AG10803 (cell line): ENCODE results near the gene TMEM184B.

Source experiments
- DNase-seq: peaks from one replicate; pipeline ENCODE4 v3.0.0; 2010; ENCODE audit warnings: low read depth
- H3K4me3 ChIP-seq: 2 replicates; pipeline ENCODE4 v1.5.1; 2011; ENCODE audit warnings: mild to moderate bottlenecking, low read length, control low read depth
- TF ChIP-seq, protein P1 (sequence below): conservative IDR thresholded peaks from 2 replicates; pipeline ENCODE4 v1.5.1; 2011; ENCODE audit warnings: mild to moderate bottlenecking, low read length, control low read depth, inconsistent platforms

TMEM184B gene

DNA sequence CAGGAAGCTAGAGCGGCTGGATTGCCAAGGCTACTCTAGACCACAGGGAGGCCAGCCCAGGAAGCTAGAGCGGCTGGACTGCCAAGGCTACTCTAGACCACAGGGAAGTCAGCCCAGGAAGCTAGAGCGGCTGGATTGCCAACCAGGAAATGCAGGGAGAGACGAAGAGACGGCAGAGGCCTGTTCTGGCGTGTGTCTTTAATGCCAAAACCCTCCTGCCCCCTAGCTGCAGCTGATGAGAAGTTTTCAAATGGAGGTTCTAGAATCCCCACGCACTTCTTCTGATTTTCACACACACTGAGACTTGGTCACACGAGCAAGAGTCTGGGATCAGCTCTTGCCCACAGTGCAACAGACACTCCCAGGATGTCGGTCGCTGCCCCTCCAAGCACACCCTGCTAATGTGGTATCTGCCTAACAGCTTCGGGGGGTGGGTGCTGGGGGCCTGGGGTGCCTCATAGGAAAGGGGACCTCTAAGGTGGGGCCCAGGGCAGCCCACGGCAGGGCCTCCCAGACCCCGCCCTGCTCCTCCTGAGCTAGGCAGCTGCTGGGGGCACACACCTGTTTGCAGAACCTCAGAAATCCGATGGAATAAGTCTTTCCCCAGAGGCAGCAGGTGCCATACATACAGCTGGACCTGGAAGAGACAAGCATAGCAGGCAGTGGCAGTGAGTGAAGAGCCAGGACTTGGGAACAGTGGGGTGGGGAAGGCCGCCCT, 42.5 kb downstream of the TMEM184B start:
- peak; percentile 68 for DNase-seq
- H3K4me3 ChIP-seq, result no peak overlapping the region
- TF ChIP-seq, protein P1, sequence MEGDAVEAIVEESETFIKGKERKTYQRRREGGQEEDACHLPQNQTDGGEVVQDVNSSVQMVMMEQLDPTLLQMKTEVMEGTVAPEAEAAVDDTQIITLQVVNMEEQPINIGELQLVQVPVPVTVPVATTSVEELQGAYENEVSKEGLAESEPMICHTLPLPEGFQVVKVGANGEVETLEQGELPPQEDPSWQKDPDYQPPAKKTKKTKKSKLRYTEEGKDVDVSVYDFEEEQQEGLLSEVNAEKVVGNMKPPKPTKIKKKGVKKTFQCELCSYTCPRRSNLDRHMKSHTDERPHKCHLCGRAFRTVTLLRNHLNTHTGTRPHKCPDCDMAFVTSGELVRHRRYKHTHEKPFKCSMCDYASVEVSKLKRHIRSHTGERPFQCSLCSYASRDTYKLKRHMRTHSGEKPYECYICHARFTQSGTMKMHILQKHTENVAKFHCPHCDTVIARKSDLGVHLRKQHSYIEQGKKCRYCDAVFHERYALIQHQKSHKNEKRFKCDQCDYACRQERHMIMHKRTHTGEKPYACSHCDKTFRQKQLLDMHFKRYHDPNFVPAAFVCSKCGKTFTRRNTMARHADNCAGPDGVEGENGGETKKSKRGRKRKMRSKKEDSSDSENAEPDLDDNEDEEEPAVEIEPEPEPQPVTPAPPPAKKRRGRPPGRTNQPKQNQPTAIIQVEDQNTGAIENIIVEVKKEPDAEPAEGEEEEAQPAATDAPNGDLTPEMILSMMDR, result peak; percentile 39

DNA sequence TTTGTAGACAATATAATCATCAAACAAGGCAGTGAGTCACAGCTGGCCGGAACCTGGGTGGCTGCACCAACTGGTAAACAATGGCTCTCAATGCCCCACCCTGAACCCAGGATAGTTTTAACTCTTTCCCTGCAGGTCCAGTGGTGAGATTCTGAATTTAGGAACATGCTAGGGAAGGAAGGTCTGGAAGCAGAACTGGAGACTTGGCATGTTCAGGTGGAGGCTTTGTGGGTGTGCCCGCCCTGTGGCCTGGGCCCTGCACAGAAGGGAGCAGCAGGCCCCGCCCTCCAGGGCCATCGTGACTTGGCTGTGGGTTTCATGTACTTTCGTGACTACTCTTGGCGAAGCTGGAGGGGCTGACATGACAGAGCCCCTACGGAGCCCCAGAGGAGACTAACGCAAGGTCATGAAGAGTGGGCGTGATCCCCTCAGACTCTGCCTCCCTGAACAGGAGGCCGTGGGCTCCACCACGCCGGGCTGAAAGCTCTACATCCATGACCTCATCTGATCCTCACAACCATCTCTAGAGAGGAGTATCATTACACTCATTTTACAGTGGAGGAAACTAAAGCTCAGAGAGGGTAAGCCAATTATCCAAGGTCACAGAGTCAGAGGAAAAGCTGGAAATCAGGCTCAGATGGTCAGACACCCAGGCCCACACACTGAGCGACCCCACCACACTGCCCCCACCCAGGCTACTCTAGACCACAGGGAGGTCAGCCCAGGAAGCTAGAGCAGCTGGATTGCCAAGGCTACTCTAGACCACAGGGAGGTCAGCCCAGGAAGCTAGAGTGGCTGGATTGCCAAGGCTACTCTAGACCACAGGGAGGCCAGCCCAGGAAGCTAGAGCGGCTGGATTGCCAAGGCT, 43.7 kb downstream of the TMEM184B start:
- no peak overlapping the region for H3K4me3 ChIP-seq
- TF ChIP-seq, protein P1, result no peak
- DNase-seq, result peak; percentile 72

- DNase-seq, result no peak
- TF ChIP-seq, protein P1, result no peak
- H3K4me3 ChIP-seq, result no peak overlapping the region
These were observed 44.4 kb downstream of the TMEM184B start for GRCh38 chr22:38228326-38228872.

DNA sequence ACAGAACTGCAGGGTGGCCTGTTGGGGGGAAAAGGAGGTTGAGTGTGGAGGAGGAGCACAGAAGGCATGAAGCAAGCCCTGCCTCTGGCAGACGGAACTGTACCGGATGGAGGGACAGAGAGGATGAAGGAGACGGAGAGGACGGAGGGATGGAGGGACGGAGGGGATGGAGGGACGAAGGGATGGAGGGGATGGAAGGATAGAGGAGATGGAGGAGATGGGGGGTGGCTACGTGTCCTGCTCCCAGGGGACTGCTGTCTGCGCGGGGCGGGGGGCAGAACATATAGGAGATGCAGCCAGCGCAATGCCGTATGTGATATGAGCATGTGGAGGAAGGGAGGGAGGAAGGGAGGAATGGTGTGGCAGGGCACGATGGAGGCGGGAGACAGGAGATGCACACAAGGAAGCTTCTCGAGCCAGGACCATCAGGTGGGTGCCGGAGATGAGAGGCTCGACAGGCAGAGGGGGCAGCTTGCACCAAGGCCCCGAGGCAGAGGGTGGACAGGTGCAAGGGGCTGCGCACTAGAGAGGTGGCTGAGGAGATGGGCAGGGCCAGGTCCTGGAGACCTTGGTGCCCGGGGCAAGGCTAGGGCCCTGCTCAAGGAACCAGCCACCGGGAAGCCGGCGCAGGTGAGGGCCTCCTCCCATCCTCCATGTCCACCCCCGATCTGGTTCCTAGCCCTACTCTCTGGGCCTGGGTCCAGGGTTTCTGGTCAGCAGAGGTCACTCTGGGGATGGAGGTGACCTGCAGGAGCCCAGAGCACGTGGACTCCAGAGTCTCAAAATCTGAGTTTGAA, 45.8 kb downstream of the TMEM184B start:
- H3K4me3 ChIP-seq, result no peak overlapping the region
- no peak for DNase-seq
- TF ChIP-seq, protein P1, result no peak

DNA sequence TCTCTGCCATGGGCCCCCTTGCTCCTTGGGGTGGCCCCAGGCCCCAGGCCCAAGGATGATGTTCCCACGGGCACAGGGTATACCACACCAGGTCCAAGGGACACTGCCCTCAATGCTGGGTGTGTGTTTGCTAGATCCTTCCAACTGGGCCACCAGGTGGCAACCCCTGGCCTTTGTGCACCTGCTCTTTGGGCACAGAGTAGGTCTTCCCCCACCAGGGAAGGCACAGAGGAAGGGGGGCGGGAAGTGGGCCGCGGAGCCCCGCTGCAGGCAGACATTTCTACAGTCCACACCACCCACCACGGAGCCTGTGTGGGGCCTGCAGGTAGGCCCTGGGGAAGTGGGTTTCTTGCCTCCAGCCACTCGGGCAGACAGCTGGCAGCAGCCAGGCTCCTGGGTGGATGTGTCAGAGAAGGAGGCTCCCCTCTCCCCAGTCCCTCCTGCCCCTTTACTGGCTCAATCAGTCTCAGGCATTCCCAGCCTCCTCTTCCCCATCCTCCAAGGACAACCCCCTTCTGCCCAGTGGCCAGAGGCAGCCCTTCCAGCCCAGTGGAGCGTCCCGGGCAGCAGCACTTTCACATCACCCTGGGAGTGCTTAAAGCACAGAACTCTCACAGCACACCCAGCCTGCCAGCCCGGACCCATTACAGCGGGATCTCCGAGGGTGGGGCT, 49.4 kb downstream of the TMEM184B start:
- no peak overlapping the region for H3K4me3 ChIP-seq
- TF ChIP-seq, protein P1, result no peak
- no peak for DNase-seq

- no peak overlapping the region for H3K4me3 ChIP-seq
- TF ChIP-seq, protein P1, result no peak
- no peak for DNase-seq
These were observed 50.1 kb downstream of the TMEM184B start for GRCh38 chr22:38222797-38223119.
